K562 (cell line): ENCODE data around the gene SIRT3. TPM values are rescaled to one million over a fixed set of nuclear protein-coding genes. Genes with fewer than 3 reads are reported as not detected.
A peak's percentile ranks its signal among the peaks of the same experiment; 100 is the strongest.

Experiments used
- ARID1B ChIP-seq: fragments of 450-650 bp; IDR thresholded peaks from 2 replicates; pipeline ENCODE4 v1.6.1; 2016; ENCODE audit warnings: antibody characterized with exemption, mild to moderate bottlenecking, inconsistent platforms
- ARID4B ChIP-seq: sonication (generic); formaldehyde crosslinking; IDR thresholded peaks from 2 replicates; pipeline ENCODE4 v1.8.0; 2022; ENCODE audit warnings: mild to moderate bottlenecking, missing genetic modification reagents
- DPF2 ChIP-seq: fragments of 450-650 bp; IDR thresholded peaks from 2 replicates; pipeline ENCODE4 v1.6.1; 2016
- ELK1 ChIP-seq: sonication (generic); formaldehyde crosslinking; IDR thresholded peaks from 2 replicates; pipeline ENCODE4 v1.8.1; 2022; ENCODE audit warnings: missing genetic modification reagents
- ESRRA ChIP-seq: fragments of 450-650 bp; IDR thresholded peaks from 2 replicates; pipeline ENCODE4 v1.6.1; 2014; ENCODE audit warnings: low read depth, mild to moderate bottlenecking, moderate library complexity, borderline replicate concordance
- ETS2 ChIP-seq: IDR thresholded peaks from 2 replicates; pipeline ENCODE4 v1.6.1; 2016; ENCODE audit warnings: borderline replicate concordance, missing genetic modification characterization, mild to moderate bottlenecking, moderate library complexity, missing compliant biosample characterization; ENCODE audit not compliant: poor library complexity, severe bottlenecking
- HMG20A ChIP-seq: fragments of 450-650 bp; formaldehyde crosslinking; conservative IDR thresholded peaks from 2 replicates; pipeline ENCODE4 v1.4.0; 2020; ENCODE audit warnings: mild to moderate bottlenecking, mixed read lengths
- HMGXB4 ChIP-seq: sonication (generic); formaldehyde crosslinking; IDR thresholded peaks from 2 replicates; pipeline ENCODE4 v1.8.1; 2023; ENCODE audit warnings: mild to moderate bottlenecking, missing genetic modification reagents
- KAT2B ChIP-seq: IDR thresholded peaks from one replicate; pipeline ENCODE4 v1.6.1; 2012; ENCODE audit warnings: low read depth, mild to moderate bottlenecking, control low read depth, inconsistent platforms, low read length, moderate library complexity
- NBN ChIP-seq: fragments of 450-650 bp; IDR thresholded peaks from 2 replicates; pipeline ENCODE4 v1.6.1; 2016; ENCODE audit warnings: low read depth, mild to moderate bottlenecking
- NR4A1 ChIP-seq, 2 experiments: fragments of 250-450 bp in 1 of 2; fragments of 450-650 bp in 1 of 2; sonication (Bioruptor Pico) in 1 of 2; IDR thresholded peaks; 2 replicates each; pipeline versions ENCODE4 v1.4.0 to v1.6.1; 2016 to 2020; ENCODE audit warnings: mild to moderate bottlenecking in 2 of 2, missing compliant biosample characterization in 1 of 2, missing genetic modification characterization in 1 of 2, moderate library complexity in 1 of 2
- PHF21A ChIP-seq: fragments of 450-650 bp; IDR thresholded peaks from 2 replicates; pipeline ENCODE4 v1.6.1; 2017; ENCODE audit warnings: low read depth, borderline replicate concordance
- RBM25 ChIP-seq: fragments of 200-400 bp; formaldehyde crosslinking; IDR thresholded peaks from 2 replicates; pipeline ENCODE4 v1.6.1; 2018; ENCODE audit warnings: low read length, low read depth, moderate library complexity; ENCODE audit not compliant: severe bottlenecking
- SMAD1 ChIP-seq: fragments of 150-350 bp; IDR thresholded peaks from 2 replicates; pipeline ENCODE4 v1.6.1; 2014; ENCODE audit warnings: low read length, low read depth; ENCODE audit not compliant: partially characterized antibody
- SMAD4 ChIP-seq: fragments of 250-450 bp; sonication (Bioruptor Pico); conservative IDR thresholded peaks from 2 replicates; pipeline ENCODE4 v1.8.0; 2021; ENCODE audit warnings: inconsistent platforms, mild to moderate bottlenecking, moderate library complexity
- SMARCA4 ChIP-seq: fragments of 450-650 bp; IDR thresholded peaks from 2 replicates; pipeline ENCODE4 v1.6.1; 2016
- SNRNP70 ChIP-seq: fragments of 200-400 bp; formaldehyde crosslinking; optimal IDR thresholded peaks from 2 replicates; pipeline ENCODE3; 2017; ENCODE audit warnings: low read depth, low read length
- STAT5B ChIP-seq: fragments of 250-450 bp; sonication (Bioruptor Pico); IDR thresholded peaks from 2 replicates; pipeline ENCODE4 v1.8.0; 2021; ENCODE audit warnings: mild to moderate bottlenecking, inconsistent platforms
- TCFL5 ChIP-seq: fragments of 250-450 bp; sonication (Bioruptor Pico); conservative IDR thresholded peaks from 2 replicates; pipeline ENCODE4 v1.6.1; 2021; ENCODE audit warnings: mild to moderate bottlenecking, moderate library complexity, matching md5 sums
- ZNF408 ChIP-seq: fragments of 250-450 bp; sonication (Bioruptor Pico); IDR thresholded peaks from 2 replicates; pipeline ENCODE4 v1.4.0; 2020; ENCODE audit warnings: low read depth, mild to moderate bottlenecking, moderate library complexity
- polyA plus RNA-seq, 8 experiments: library from polyadenylated mRNA; depleted of rRNA in 4 of 8; stranded (reverse) in 5 of 8; unstranded in 3 of 8; fragments of >200 nt; fragmentation: Nextera tagmentation in 2 of 8; fragmentation: Illumina TruSeq in 1 of 8; extraction: Ambion mirVana in 2 of 8; extraction: Trizol in 1 of 8; gene quantifications; 2 replicates each; pipeline versions ENCODE4 v1.2.1 to v1.2.3, GENCODE V29; 2011 to 2014; ENCODE audit warnings: inconsistent platforms in 1 of 8, missing spikeins in 1 of 8
- total RNA-seq, 7 experiments: library from RNA; depleted of rRNA in 6 of 7; stranded (reverse); fragments of >200 nt in 6 of 7; fragmentation: Illumina TruSeq in 2 of 7; extraction: Trizol in 2 of 7; gene quantifications; 2 replicates each; pipeline versions ENCODE4 v1.2.1 to v1.2.3, GENCODE V29; 2011 to 2021; ENCODE audit warnings: low replicate concordance in 1 of 7

The SIRT3 gene
- total and polyA plus RNA-seq, 9 of the 15 experiments (the other 6 are each of a cell fraction or from before 2014, with no cell fraction given): 1.9 to 27.5 (median 14.5) TPM

- TF ChIP-seq NR4A1 (CRISPR knock-in tag; IDR thresholded peaks at IDR 0.05) (no peak), NR4A1 (tag; IDR thresholded peaks at IDR 0.05) (no peak), DPF2 (no peak), ARID4B (CRISPR knock-in tag) (peak; percentile 87; the same call in 1 of the 2 replicates), ARID1B (no peak), KAT2B (no peak), PHF21A (no peak), SMAD1 (peak; percentile 31), STAT5B (CRISPR knock-in tag) (no peak), HMGXB4 (peak; percentile 81; the same call in 1 of the 2 replicates), ELK1 (no peak), SMAD4 (CRISPR knock-in tag) (no peak), RBM25 (no peak), ETS2 (no peak), TCFL5 (no peak), ESRRA (peak; percentile 55; the same call in 1 of the 2 replicates), SMARCA4 (no peak), NBN (no peak; the same call in 1 of the 2 replicates), HMG20A (CRISPR knock-in tag) (no peak), ZNF408 (CRISPR knock-in tag) (no peak), SNRNP70 (no peak)
Observed at GRCh38 chr11:207208-207862, 28.8 kb downstream of the SIRT3 start, which contains the start of the genes BET1L and RIC8A (continued).
